Measurements from ENCODE around the gene ROBO1. TPM values are rescaled to one million over a fixed set of nuclear protein-coding genes. Genes with fewer than 3 reads are reported as not detected.

Gene ROBO1
- total and polyA plus RNA-seq, 12 donors = 6.4 to 144 (median 43.9) TPM

DNA sequence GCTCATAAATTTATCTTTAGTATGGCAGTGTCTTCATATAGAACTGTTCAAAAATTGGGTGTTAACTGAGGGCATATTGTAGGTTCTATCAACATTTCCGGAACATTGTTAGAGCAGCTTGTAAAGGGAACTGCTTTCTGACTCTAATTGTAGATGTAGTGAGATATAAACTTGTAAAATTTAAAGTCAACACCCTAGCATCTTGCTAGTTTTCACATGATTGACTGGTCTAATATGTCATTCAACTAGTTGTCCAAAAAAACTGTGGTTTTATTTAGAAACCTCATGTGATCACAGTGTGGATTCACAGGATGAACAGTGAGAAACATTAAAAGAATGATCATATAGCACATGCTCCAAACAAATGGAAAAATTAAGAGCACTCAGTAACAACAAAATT, 607.4 kb downstream of the ROBO1 start:
- Histone ChIP-seq H3K27me3 (no peaks in the 10 kb centered on the region), H3K36me3 (replicated peaks in 1 of 2) (no peaks in the 10 kb centered on the region), H3K4me1 (replicated peaks in 1 of 2) (no peaks in the 10 kb centered on the region), H3K9me3 (replicated peaks in 1 of 3) (no peaks in the 10 kb centered on the region), H3K27ac (no peak overlapping the region), H3K4me3 (no peak overlapping the region)
- TF ChIP-seq, protein P1, sequence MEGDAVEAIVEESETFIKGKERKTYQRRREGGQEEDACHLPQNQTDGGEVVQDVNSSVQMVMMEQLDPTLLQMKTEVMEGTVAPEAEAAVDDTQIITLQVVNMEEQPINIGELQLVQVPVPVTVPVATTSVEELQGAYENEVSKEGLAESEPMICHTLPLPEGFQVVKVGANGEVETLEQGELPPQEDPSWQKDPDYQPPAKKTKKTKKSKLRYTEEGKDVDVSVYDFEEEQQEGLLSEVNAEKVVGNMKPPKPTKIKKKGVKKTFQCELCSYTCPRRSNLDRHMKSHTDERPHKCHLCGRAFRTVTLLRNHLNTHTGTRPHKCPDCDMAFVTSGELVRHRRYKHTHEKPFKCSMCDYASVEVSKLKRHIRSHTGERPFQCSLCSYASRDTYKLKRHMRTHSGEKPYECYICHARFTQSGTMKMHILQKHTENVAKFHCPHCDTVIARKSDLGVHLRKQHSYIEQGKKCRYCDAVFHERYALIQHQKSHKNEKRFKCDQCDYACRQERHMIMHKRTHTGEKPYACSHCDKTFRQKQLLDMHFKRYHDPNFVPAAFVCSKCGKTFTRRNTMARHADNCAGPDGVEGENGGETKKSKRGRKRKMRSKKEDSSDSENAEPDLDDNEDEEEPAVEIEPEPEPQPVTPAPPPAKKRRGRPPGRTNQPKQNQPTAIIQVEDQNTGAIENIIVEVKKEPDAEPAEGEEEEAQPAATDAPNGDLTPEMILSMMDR (IDR thresholded peaks at IDR 0.05) = no peak
- TF ChIP-seq POLR2A (IDR thresholded peaks at IDR 0.05) = no peak
- no peak for DNase-seq
- intact Hi-C loops (cut with DNase I) = no loop called here
- 70 to 81% (median 78%) methylated on average over 1 of the region's 1 CpG for WGBS, 4 donors

DNA sequence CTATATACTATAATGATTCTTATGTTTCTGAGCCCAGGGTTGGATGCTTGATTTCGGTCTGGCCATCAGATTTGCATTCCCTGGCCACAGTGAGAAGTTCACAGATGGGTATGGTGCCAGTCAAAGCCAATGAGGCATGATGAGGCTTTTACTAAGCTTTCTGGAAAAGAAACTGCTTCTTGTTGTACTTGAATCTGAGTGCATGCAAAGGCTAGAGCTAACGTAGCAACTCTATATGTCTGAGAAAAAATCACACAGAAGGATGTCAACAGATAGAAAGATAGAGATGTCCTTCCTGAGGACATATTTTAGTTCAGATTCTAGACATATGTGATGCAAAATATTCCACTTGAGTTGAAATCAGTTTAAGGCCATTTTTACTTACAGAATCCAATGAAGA, 608.1 kb downstream of the ROBO1 start:
- WGBS, 4 donors = 65 to 84% (median 74%) methylated on average over 2 of the region's 2 CpGs
- Histone ChIP-seq H3K27me3 (no peaks in the 10 kb centered on the region), H3K4me1 (replicated peaks in 1 of 2) (no peaks in the 10 kb centered on the region), H3K4me3 (no peak overlapping the region), H3K9me3 (replicated peaks in 1 of 3) (no peaks in the 10 kb centered on the region), H3K27ac (no peak overlapping the region), H3K36me3 (replicated peaks in 1 of 2) (no peaks in the 10 kb centered on the region)
- no peak for DNase-seq
- TF ChIP-seq, protein P1 (IDR thresholded peaks at IDR 0.05) = no peak
- intact Hi-C loops (cut with DNase I) = no loop called here

DNA sequence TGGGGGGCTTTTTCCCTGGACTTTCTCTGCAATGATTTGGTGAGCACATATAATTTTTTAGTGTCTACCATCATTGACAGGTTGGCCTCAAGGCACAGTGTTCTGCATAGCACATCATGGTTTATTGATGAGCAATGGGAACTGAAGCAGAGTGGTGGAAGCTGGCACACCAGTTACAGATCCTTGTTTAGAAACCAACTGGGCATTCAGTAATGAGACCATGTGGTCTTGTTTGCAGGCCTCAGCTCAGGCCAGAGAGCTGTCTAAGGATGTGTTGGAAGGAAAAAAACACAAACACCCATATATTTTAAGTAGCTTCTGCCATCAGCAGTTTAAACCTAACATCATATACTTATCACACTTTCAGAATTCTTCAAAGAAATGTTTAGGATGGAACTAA, 610.6 kb downstream of the ROBO1 start:
- DNase-seq = no peak
- H3K27ac ChIP-seq = no peak overlapping the region

DNA sequence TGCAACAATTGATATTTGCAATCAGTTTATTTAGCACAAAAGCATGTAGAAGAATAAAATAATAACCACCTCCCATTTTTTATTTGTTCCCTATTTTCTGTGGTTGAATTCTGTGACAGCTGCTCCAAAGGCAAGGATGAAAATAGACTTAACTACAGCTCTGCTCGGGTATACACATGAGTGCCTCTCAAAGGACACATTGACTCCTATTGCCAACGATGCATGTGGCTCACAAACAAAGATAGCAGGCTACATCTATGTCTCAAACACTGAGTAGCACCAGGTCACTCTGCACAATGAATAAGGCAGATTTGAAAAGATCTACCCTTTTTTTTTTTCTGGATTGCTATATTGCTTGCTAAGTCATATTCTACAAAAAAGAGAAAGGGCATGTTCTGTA, 612.9 kb downstream of the ROBO1 start:
- Histone ChIP-seq H3K9me3 (replicated peaks in 1 of 3) (peaks cover 0 to 5% (median 0%) of the 10 kb centered on the region in 3 donors), H3K4me1 (replicated peaks in 1 of 2) (no peaks in the 10 kb centered on the region), H3K4me3 (no peak overlapping the region), H3K27ac (no peak overlapping the region), H3K27me3 (no peaks in the 10 kb centered on the region), H3K36me3 (replicated peaks in 1 of 2) (no peaks in the 10 kb centered on the region)
- intact Hi-C loops (cut with DNase I) = no loop called here
- DNase-seq = no peak
- WGBS, 4 donors = 44 to 61% (median 54%) methylated on average over 2 of the region's 2 CpGs
- TF ChIP-seq POLR2A (IDR thresholded peaks at IDR 0.05) = no peak
- TF ChIP-seq, protein P1 (IDR thresholded peaks at IDR 0.05) = no peak

More for the DNA sequence above, 610.6 kb downstream of the ROBO1 start:
- Histone ChIP-seq H3K27me3 (no peaks in the 10 kb centered on the region), H3K4me1 (replicated peaks in 1 of 2) (no peaks in the 10 kb centered on the region), H3K4me3 (no peak overlapping the region), H3K36me3 (replicated peaks in 1 of 2) (no peaks in the 10 kb centered on the region), H3K9me3 (replicated peaks in 1 of 3) (peaks cover 0 to 4% (median 0%) of the 10 kb centered on the region in 3 donors)
- TF ChIP-seq, protein P1 (IDR thresholded peaks at IDR 0.05) = no peak
- TF ChIP-seq POLR2A (IDR thresholded peaks at IDR 0.05) = no peak
- intact Hi-C loops (cut with DNase I) = no loop called here
